Lower lobe of right lung (tissue), 2 donors: ENCODE data around the gene PARP11. TPM values are rescaled to one million over a fixed set of nuclear protein-coding genes. Genes with fewer than 3 reads are reported as not detected.
A peak's percentile ranks its signal among the peaks of the same experiment; 100 is the strongest.

Experiments used
- ATAC-seq, 2 donors: fragments of 200-7000 bp; cut with Tn5 transposase; one replicate each; pipeline ENCODE4 v1.9.1; 2020 to 2022; ENCODE audit warnings: mild to moderate bottlenecking in 2 of 2, moderate library complexity in 2 of 2
- DNase-seq: peaks from one replicate; pipeline ENCODE4 v3.0.0-alpha.2; 2020
- H3K27ac ChIP-seq: fragments of 200-600 bp; one replicate; pipeline ENCODE4 v1.8.0; 2022
- H3K27me3 ChIP-seq: fragments of 200-600 bp; one replicate; pipeline ENCODE4 v1.8.0; 2022; ENCODE audit warnings: low read depth
- H3K36me3 ChIP-seq: fragments of 200-600 bp; one replicate; pipeline ENCODE4 v1.8.0; 2022; ENCODE audit warnings: mild to moderate bottlenecking
- H3K4me1 ChIP-seq: fragments of 200-600 bp; one replicate; pipeline ENCODE4 v1.8.0; 2022
- H3K4me3 ChIP-seq: fragments of 200-600 bp; one replicate; pipeline ENCODE4 v1.8.0; 2022; ENCODE audit warnings: mild to moderate bottlenecking
- H3K9me3 ChIP-seq: fragments of 200-600 bp; one replicate; pipeline ENCODE4 v1.8.0; 2022
- CTCF ChIP-seq: fragments of 200-600 bp; IDR thresholded peaks from one replicate; pipeline ENCODE4 v1.8.0; 2022; ENCODE audit warnings: antibody characterized with exemption, mild to moderate bottlenecking
- intact Hi-C: fragments of 100-400 bp; cut with DNase I; formaldehyde crosslinking; loops from one replicate; pipeline ENCODE4 v1.11.0; 2022
- total RNA-seq: library from RNA; stranded (reverse); fragmentation: NEBNext Ultra II Directional; extraction: Animal tissue kit (Norgen Biotek cat#: 25700); gene quantifications from one replicate; pipeline ENCODE4 v1.2.1, GENCODE V29; 2021
- donor health status: DM: no; HTN: yes; CAD: no; lungs with severe emphysema.

Gene PARP11
- total RNA-seq, 1 donor from 2014 or later = 14.0 TPM

- ATAC-seq (no peak), DNase-seq (no peak)
- Histone ChIP-seq H3K4me1 (no peaks in the 10 kb centered on the region), H3K4me3 (no peak overlapping the region), H3K36me3 (no peaks in the 10 kb centered on the region), H3K27me3 (no peaks in the 10 kb centered on the region), H3K9me3 (no peaks in the 10 kb centered on the region), H3K27ac (no peak overlapping the region)
- TF ChIP-seq CTCF = no peak
- intact Hi-C loops = no loop called here
These were observed 31.8 kb upstream of the PARP11 start for GRCh38 chr12:3904999-3905398.

- Histone ChIP-seq H3K9me3 (no peaks in the 10 kb centered on the region), H3K4me3 (no peak overlapping the region), H3K4me1 (no peaks in the 10 kb centered on the region), H3K27me3 (no peaks in the 10 kb centered on the region), H3K27ac (no peak overlapping the region), H3K36me3 (no peaks in the 10 kb centered on the region)
- ATAC-seq = no peak
- no peak for TF ChIP-seq CTCF
- intact Hi-C loops = no loop called here
- DNase-seq = no peak
These were observed 29.7 kb upstream of the PARP11 start for GRCh38 chr12:3902921-3903320.

GRCh38 chr12:3901116-3901515, 27.9 kb upstream of the PARP11 start:
- Histone ChIP-seq H3K9me3 (no peaks in the 10 kb centered on the region), H3K4me3 (no peak overlapping the region)

GRCh38 chr12:3898756-3899155, 25.6 kb upstream of the PARP11 start:
- Histone ChIP-seq H3K9me3 (no peaks in the 10 kb centered on the region), H3K27me3 (no peaks in the 10 kb centered on the region), H3K4me1 (no peaks in the 10 kb centered on the region), H3K36me3 (no peaks in the 10 kb centered on the region), H3K27ac (no peak overlapping the region), H3K4me3 (no peak overlapping the region)
- DNase-seq = no peak
- ATAC-seq = no peak
- intact Hi-C loops = no loop called here
- no peak for TF ChIP-seq CTCF

More at GRCh38 chr12:3901116-3901515, 27.9 kb upstream of the PARP11 start:
- H3K27ac ChIP-seq = no peak overlapping the region
- H3K4me1 ChIP-seq = no peaks in the 10 kb centered on the region
- H3K27me3 ChIP-seq = no peaks in the 10 kb centered on the region
- DNase-seq (no peak), ATAC-seq (no peak)
- intact Hi-C loops = no loop called here
- no peak for TF ChIP-seq CTCF
- no peaks in the 10 kb centered on the region for H3K36me3 ChIP-seq

GRCh38 chr12:3897371-3897971, 24.3 kb upstream of the PARP11 start:
- Histone ChIP-seq H3K36me3 (no peaks in the 10 kb centered on the region), H3K4me1 (no peaks in the 10 kb centered on the region), H3K9me3 (no peaks in the 10 kb centered on the region), H3K27ac (peak overlapping the region; percentile 68), H3K4me3 (no peak overlapping the region), H3K27me3 (no peaks in the 10 kb centered on the region)
- ATAC-seq = peak in 1 of 2 donors; percentile 14
- intact Hi-C loops = no loop called here
- no peak for TF ChIP-seq CTCF
- no peak for DNase-seq
